HFFc6 (cell line): Measurements from ENCODE around the gene CHD1L. TPM values are rescaled to one million over a fixed set of nuclear protein-coding genes. Genes with fewer than 3 reads are reported as not detected.

Source experiments
- DNase-seq: peaks from one replicate; pipeline ENCODE4 v3.0.0-alpha.2; 2018
- H3K27ac Mint-ChIP-seq: 2 replicates; pipeline ENCODE4 v1.8.0; 2020; ENCODE audit warnings: mild to moderate bottlenecking, mixed read lengths
- H3K27me3 Mint-ChIP-seq: 2 replicates; pipeline ENCODE4 v1.8.0; 2021; ENCODE audit warnings: mild to moderate bottlenecking, moderate library complexity, mixed read lengths; ENCODE audit not compliant: insufficient read depth
- H3K36me3 Mint-ChIP-seq: 2 replicates; pipeline ENCODE4 v1.8.0; 2021; ENCODE audit warnings: low read depth, mixed read lengths
- H3K4me1 Mint-ChIP-seq: 2 replicates; pipeline ENCODE4 v1.8.0; 2020; ENCODE audit warnings: low read depth, mixed read lengths
- H3K4me3 Mint-ChIP-seq: 2 replicates; pipeline ENCODE4 v1.8.0; 2020; ENCODE audit warnings: mild to moderate bottlenecking, moderate library complexity, mixed read lengths
- H3K9me3 Mint-ChIP-seq: 2 replicates; pipeline ENCODE4 v1.8.0; 2020; ENCODE audit warnings: mild to moderate bottlenecking, mixed read lengths
- CTCF ChIP-seq: fragments of 200-600 bp; sonication (generic); IDR thresholded peaks from 2 replicates; pipeline ENCODE4 v1.5.0; 2021; ENCODE audit warnings: antibody characterized with exemption, mild to moderate bottlenecking
- total RNA-seq, 6 experiments: library from RNA; stranded (reverse); fragmentation: NEBNext Ultra II Directional; extraction: Animal tissue kit (Norgen Biotek cat#: 25700); gene quantifications; 2 replicates in 1 of 6; 3 replicates in 5 of 6; pipeline ENCODE4 v1.2.3, GENCODE V29; 2021

The CHD1L gene
- total RNA-seq, 6 experiments from 2014 or later = 34.4 to 43.2 (median 38.0) TPM

- no peak for TF ChIP-seq CTCF
- no peaks in the 10 kb centered on the region for H3K4me1 Mint-ChIP-seq
- peaks cover 11% of the 10 kb centered on the region; the same call in 1 of the 2 replicates for H3K27me3 Mint-ChIP-seq
- no peak overlapping the region for H3K27ac Mint-ChIP-seq
- H3K9me3 Mint-ChIP-seq = no peaks in the 10 kb centered on the region
- no peak for DNase-seq
- no peak overlapping the region for H3K4me3 Mint-ChIP-seq
- H3K36me3 Mint-ChIP-seq = no peaks in the 10 kb centered on the region
Measured at GRCh38 chr1:147235822-147236221, 6.7 kb upstream of the CHD1L start.

GRCh38 chr1:147236448-147236847 is 6.0 kb upstream of the CHD1L start:
- Mint-ChIP-seq H3K36me3 (no peaks in the 10 kb centered on the region), H3K9me3 (no peaks in the 10 kb centered on the region), H3K27me3 (peaks cover 13% of the 10 kb centered on the region; the same call in 1 of the 2 replicates), H3K27ac (no peak overlapping the region), H3K4me3 (no peak overlapping the region), H3K4me1 (no peaks in the 10 kb centered on the region)
- TF ChIP-seq CTCF = no peak
- DNase-seq = no peak

GRCh38 chr1:147236959-147237791 is 5.3 kb upstream of the CHD1L start:
- H3K4me1 Mint-ChIP-seq = peaks cover 6% of the 10 kb centered on the region
- no peak overlapping the region for H3K4me3 Mint-ChIP-seq
- no peak for TF ChIP-seq CTCF
- H3K27me3 Mint-ChIP-seq = peaks cover 8% of the 10 kb centered on the region; the same call in 1 of the 2 replicates
- no peaks in the 10 kb centered on the region for H3K36me3 Mint-ChIP-seq
- DNase-seq = no peak
- no peaks in the 10 kb centered on the region for H3K9me3 Mint-ChIP-seq
- no peak overlapping the region for H3K27ac Mint-ChIP-seq

- DNase-seq = no peak
- Mint-ChIP-seq H3K4me3 (no peak overlapping the region), H3K27ac (no peak overlapping the region)
Measured at GRCh38 chr1:147238053-147238902, 4.2 kb upstream of the CHD1L start.

More at GRCh38 chr1:147238053-147238902, 4.2 kb upstream of the CHD1L start:
- Mint-ChIP-seq H3K36me3 (no peaks in the 10 kb centered on the region), H3K9me3 (no peaks in the 10 kb centered on the region), H3K27me3 (peaks cover 8% of the 10 kb centered on the region; the same call in 1 of the 2 replicates), H3K4me1 (peaks cover 8% of the 10 kb centered on the region)
- TF ChIP-seq CTCF = no peak
